Caco-2 (cell line): Measurements from ENCODE around the gene HCN3. TPM values are rescaled to one million over a fixed set of nuclear protein-coding genes. Genes with fewer than 3 reads are reported as not detected.

Experiments used
- BruUV-seq: library from RNA; stranded (reverse); fragments of 400-500 nt; replicated peaks from 2 replicates; lab custom pipeline; 2021; lab: Mats Ljungman, UMichigan
- CTCF ChIA-PET: fragments of 300-600 bp; sonication (Branson Sonifier 250); formaldehyde crosslinking; loops from one replicate; lab custom pipeline; 2022; ENCODE audit warnings: antibody characterized with exemption; lab: Charles Lee
- POLR2A ChIA-PET: fragments of 300-600 bp; sonication (Branson Sonifier 250); formaldehyde crosslinking; loops from one replicate; lab custom pipeline; 2022; ENCODE audit warnings: antibody characterized with exemption; lab: Charles Lee
- DNase-seq, 2 experiments: peaks; one replicate each; pipeline versions ENCODE4 v3.0.0 to v3.0.0-alpha.2; 2020 to 2022
- H3K27me3 ChIP-seq: replicated peaks from 2 replicates; pipeline ENCODE4 v1.6.0; 2011; ENCODE audit warnings: low read length; ENCODE audit not compliant: control insufficient read depth, insufficient read depth
- H3K36me3 ChIP-seq: 2 replicates; pipeline ENCODE4 v1.5.1; 2011; ENCODE audit warnings: low read length; ENCODE audit not compliant: control insufficient read depth, insufficient read depth
- H3K4me1 ChIP-seq: fragments of 250-450 bp; sonication (Bioruptor Pico); 2 replicates; pipeline ENCODE4 v1.5.1; 2020; ENCODE audit warnings: mild to moderate bottlenecking
- H3K4me3 ChIP-seq: 2 replicates; pipeline ENCODE4 v1.5.1; 2011; ENCODE audit warnings: low read depth, mild to moderate bottlenecking, control low read depth, low read length
- H3K9me3 ChIP-seq: fragments of 250-450 bp; sonication (Bioruptor Pico); 2 replicates; pipeline ENCODE4 v1.5.1; 2020; ENCODE audit warnings: mild to moderate bottlenecking, moderate library complexity
- H3K27ac Mint-ChIP-seq: one replicate; pipeline ENCODE4 v1.8.0; 2022; ENCODE audit warnings: mixed read lengths; ENCODE audit not compliant: unreplicated experiment
- H3K27me3 Mint-ChIP-seq: one replicate; pipeline ENCODE4 v1.8.0; 2022; ENCODE audit warnings: mixed read lengths; ENCODE audit not compliant: insufficient read depth, unreplicated experiment
- H3K36me3 Mint-ChIP-seq: one replicate; pipeline ENCODE4 v1.8.0; 2022; ENCODE audit warnings: mild to moderate bottlenecking, mixed read lengths; ENCODE audit not compliant: insufficient read depth, unreplicated experiment
- H3K4me1 Mint-ChIP-seq: one replicate; pipeline ENCODE4 v1.8.0; 2022; ENCODE audit warnings: low read depth, mixed read lengths; ENCODE audit not compliant: unreplicated experiment
- H3K4me3 Mint-ChIP-seq: one replicate; pipeline ENCODE4 v1.8.0; 2022; ENCODE audit warnings: mild to moderate bottlenecking, moderate library complexity, mixed read lengths; ENCODE audit not compliant: unreplicated experiment
- H3K9me3 Mint-ChIP-seq: one replicate; pipeline ENCODE4 v1.8.0; 2022; ENCODE audit warnings: mixed read lengths; ENCODE audit not compliant: unreplicated experiment
- CTCF ChIP-seq, 2 experiments: fragments of 200-600 bp in 1 of 2; IDR thresholded peaks; 1 replicate in 1 of 2; 2 replicates in 1 of 2; pipeline versions ENCODE4 v1.5.1 to v1.8.0; 2011 to 2022; ENCODE audit warnings: antibody characterized with exemption in 1 of 2, control low read depth in 1 of 2, inconsistent platforms in 1 of 2, low read depth in 1 of 2, low read length in 1 of 2, mild to moderate bottlenecking in 1 of 2, moderate library complexity in 1 of 2; ENCODE audit not compliant: insufficient read depth in 1 of 2, severe bottlenecking in 1 of 2, unreplicated experiment in 1 of 2
- intact Hi-C: fragments of 100-400 bp; cut with micrococcal nuclease; formaldehyde crosslinking; loops from one replicate; pipeline ENCODE4 v1.10.0; 2022; ENCODE audit not compliant: unreplicated experiment
- total RNA-seq: library from RNA; stranded (reverse); gene quantifications from 2 replicates; pipeline ENCODE4 v1.2.3, GENCODE V29; 2022

HCN3 gene
- total RNA-seq, 1 experiment from 2014 or later: 8.8 TPM

- DNase-seq: no peak
- intact Hi-C loops: no loop called here
- BruUV-seq: no TSS peak
- Mint-ChIP-seq H3K4me1 (peaks cover 7% of the 10 kb centered on the region), H3K9me3 (no peaks in the 10 kb centered on the region), H3K36me3 (peaks cover 13% of the 10 kb centered on the region), H3K4me3 (no peak overlapping the region), H3K27ac (no peak overlapping the region), H3K27me3 (no peaks in the 10 kb centered on the region)
- no peak for TF ChIP-seq CTCF (IDR thresholded peaks at IDR 0.05; ENCODE audit: insufficient read depth in 1 of 2, low read depth in 1 of 2, low read length in 1 of 2, severe bottlenecking in 1 of 2, unreplicated experiment in 1 of 2)
- no peaks in the 10 kb centered on the region for H3K9me3 ChIP-seq
- ChIA-PET POLR2A (no interaction called here), CTCF (no interaction called here)
- H3K36me3 ChIP-seq: peaks cover 2% of the 10 kb centered on the region; the same call in 1 of the 2 replicates
- no peak overlapping the region for H3K4me3 ChIP-seq
- H3K4me1 ChIP-seq: peaks cover 4% of the 10 kb centered on the region; the same call in 1 of the 2 replicates
- H3K27me3 ChIP-seq: no peaks in the 10 kb centered on the region
Measured at GRCh38 chr1:155282488-155283091, 5.3 kb downstream of the HCN3 start.

- BruUV-seq: no TSS peak
- Mint-ChIP-seq H3K4me1 (no peaks in the 10 kb centered on the region), H3K36me3 (peaks cover 9% of the 10 kb centered on the region), H3K27me3 (no peaks in the 10 kb centered on the region), H3K4me3 (no peak overlapping the region), H3K27ac (no peak overlapping the region), H3K9me3 (no peaks in the 10 kb centered on the region)
- intact Hi-C loops: no loop called here
- H3K9me3 ChIP-seq: no peaks in the 10 kb centered on the region
- no peak overlapping the region for H3K4me3 ChIP-seq
- no peak for DNase-seq
- peaks cover 2% of the 10 kb centered on the region; the same call in 1 of the 2 replicates for H3K36me3 ChIP-seq
- no peaks in the 10 kb centered on the region for H3K27me3 ChIP-seq
- ChIA-PET POLR2A (no interaction called here), CTCF (no interaction called here)
- no peak for TF ChIP-seq CTCF (IDR thresholded peaks at IDR 0.05; ENCODE audit: insufficient read depth in 1 of 2, low read depth in 1 of 2, low read length in 1 of 2, severe bottlenecking in 1 of 2, unreplicated experiment in 1 of 2)
- peaks cover 4% of the 10 kb centered on the region; the same call in 1 of the 2 replicates for H3K4me1 ChIP-seq
Measured at GRCh38 chr1:155284476-155284875, 7.2 kb downstream of the HCN3 start.

GRCh38 chr1:155285063-155285462 lies 7.8 kb downstream of the HCN3 start:
- intact Hi-C loops: no loop called here
- DNase-seq: no peak
- POLR2A ChIA-PET: no interaction called here

More at GRCh38 chr1:155285063-155285462, 7.8 kb downstream of the HCN3 start:
- no peaks in the 10 kb centered on the region for H3K27me3 ChIP-seq
- no peaks in the 10 kb centered on the region for H3K27me3 Mint-ChIP-seq
- H3K9me3 Mint-ChIP-seq: no peaks in the 10 kb centered on the region
- no peak overlapping the region for H3K27ac Mint-ChIP-seq
- H3K4me3 ChIP-seq: no peak overlapping the region
- H3K4me1 ChIP-seq: peaks cover 4% of the 10 kb centered on the region; the same call in 1 of the 2 replicates
- H3K9me3 ChIP-seq: no peaks in the 10 kb centered on the region
- no peaks in the 10 kb centered on the region for H3K4me1 Mint-ChIP-seq
- H3K36me3 ChIP-seq: peaks cover 2% of the 10 kb centered on the region; the same call in 1 of the 2 replicates
- TF ChIP-seq CTCF (IDR thresholded peaks at IDR 0.05; ENCODE audit: insufficient read depth in 1 of 2, low read depth in 1 of 2, low read length in 1 of 2, severe bottlenecking in 1 of 2, unreplicated experiment in 1 of 2): no peak
- no TSS peak for BruUV-seq
- H3K4me3 Mint-ChIP-seq: no peak overlapping the region
- peaks cover 7% of the 10 kb centered on the region for H3K36me3 Mint-ChIP-seq
- CTCF ChIA-PET: no interaction called here
